ENCODE results near the gene SLC39A11.
"Not testable (repeated sequence)": the region's sequence is repeated elsewhere in the genome, so short reads cannot be mapped to it uniquely, and the experiment has no call there.

The SLC39A11 gene

GRCh38 chr17:72822358-72823023, 270.0 kb downstream of the SLC39A11 start:
- no peak for DNase-seq

GRCh38 chr17:72816406-72816805, 276.1 kb downstream of the SLC39A11 start:
- no peak for DNase-seq

- no peak for DNase-seq
Measured at GRCh38 chr17:72813481-72813880, 279.0 kb downstream of the SLC39A11 start.

- no peak for DNase-seq
Measured at GRCh38 chr17:72812823-72813222, 279.7 kb downstream of the SLC39A11 start.

GRCh38 chr17:72811976-72812687, 280.4 kb downstream of the SLC39A11 start:
- no peak for DNase-seq

GRCh38 chr17:72810991-72811508, 281.4 kb downstream of the SLC39A11 start:
- DNase-seq, result no peak

- DNase-seq, result no peak
Measured at GRCh38 chr17:72806011-72806410, 286.5 kb downstream of the SLC39A11 start.

- DNase-seq, result no peak
Measured at GRCh38 chr17:72804949-72805707, 287.4 kb downstream of the SLC39A11 start.

- no peak for DNase-seq
Measured at GRCh38 chr17:72802726-72803125, 289.8 kb downstream of the SLC39A11 start.

- DNase-seq, result no peak
Measured at GRCh38 chr17:72797142-72797541, 295.3 kb downstream of the SLC39A11 start.

GRCh38 chr17:72795941-72796340, 296.5 kb downstream of the SLC39A11 start:
- DNase-seq, result no peak

GRCh38 chr17:72794152-72794551, 298.3 kb downstream of the SLC39A11 start:
- no peak for DNase-seq

GRCh38 chr17:72792771-72793170, 299.7 kb downstream of the SLC39A11 start:
- no peak for DNase-seq

- no peak for DNase-seq
Measured at GRCh38 chr17:72790190-72790589, 302.3 kb downstream of the SLC39A11 start.

- DNase-seq, result no peak
Measured at GRCh38 chr17:72789711-72790110, 302.8 kb downstream of the SLC39A11 start.

- no peak for DNase-seq
Measured at GRCh38 chr17:72788950-72789585, 303.4 kb downstream of the SLC39A11 start.

GRCh38 chr17:72786209-72786608, 306.3 kb downstream of the SLC39A11 start:
- no peak for DNase-seq

- DNase-seq, result no peak
Measured at GRCh38 chr17:72782985-72783701, 309.3 kb downstream of the SLC39A11 start.

GRCh38 chr17:72782437-72782836, 310.1 kb downstream of the SLC39A11 start:
- DNase-seq, result not testable (repeated sequence)

GRCh38 chr17:72778169-72779151, 314.0 kb downstream of the SLC39A11 start:
- DNase-seq, result no peak

- no peak for DNase-seq
Measured at GRCh38 chr17:72775919-72776318, 316.6 kb downstream of the SLC39A11 start.
